Occipital lobe (tissue), 2 donors: ENCODE data around the gene DNMT3L. TPM values are rescaled to one million over a fixed set of nuclear protein-coding genes. Genes with fewer than 3 reads are reported as not detected.

ENCODE experiments used
- DNase-seq: peaks from one replicate; lab custom pipeline; 2025; lab: John Stamatoyannopoulos, UW
- total RNA-seq: library from RNA; depleted of rRNA; stranded (reverse); fragments of >200 nt; gene quantifications from one replicate; pipeline ENCODE4 v1.2.3, GENCODE V29; 2014

The DNMT3L gene
- total RNA-seq, 1 donor from 2014 or later: not detected

- DNase-seq: no peak
These were observed 17.9 kb upstream of the DNMT3L start for GRCh38 chr21:44279354-44280260.

- no peak for DNase-seq
These were observed 13.3 kb upstream of the DNMT3L start for GRCh38 chr21:44275041-44275440.

GRCh38 chr21:44273046-44273445 is 11.3 kb upstream of the DNMT3L start:
- DNase-seq: no peak

GRCh38 chr21:44272284-44272858 is 10.7 kb upstream of the DNMT3L start:
- DNase-seq: no peak

- DNase-seq: no peak
These were observed 10.0 kb upstream of the DNMT3L start for GRCh38 chr21:44271558-44272283.

- no peak for DNase-seq
These were observed 7.4 kb upstream of the DNMT3L start for GRCh38 chr21:44269090-44269489.

GRCh38 chr21:44267655-44268142 is 6.0 kb upstream of the DNMT3L start:
- no peak for DNase-seq

GRCh38 chr21:44265734-44266270 is 4.1 kb upstream of the DNMT3L start:
- DNase-seq: no peak

GRCh38 chr21:44263768-44264167 is 2.1 kb upstream of the DNMT3L start:
- DNase-seq: no peak

GRCh38 chr21:44263221-44263760 is 1.6 kb upstream of the DNMT3L start:
- DNase-seq: no peak

GRCh38 chr21:44262338-44263056 is 800 bp upstream of the DNMT3L start:
- DNase-seq: no peak

- no peak for DNase-seq
These were observed 686 bp downstream of the DNMT3L start for GRCh38 chr21:44260791-44261631.

- DNase-seq: no peak
These were observed 1.6 kb downstream of the DNMT3L start for GRCh38 chr21:44260066-44260465.

GRCh38 chr21:44259082-44259705 is 2.5 kb downstream of the DNMT3L start:
- no peak for DNase-seq

- no peak for DNase-seq
These were observed 3.5 kb downstream of the DNMT3L start for GRCh38 chr21:44258056-44258725.

GRCh38 chr21:44255511-44255981 is 6.2 kb downstream of the DNMT3L start:
- DNase-seq: no peak

GRCh38 chr21:44253832-44254710 is 7.6 kb downstream of the DNMT3L start:
- DNase-seq: no peak
